ENCODE results near the gene CLTA. TPM values are rescaled to one million over a fixed set of nuclear protein-coding genes. Genes with fewer than 3 reads are reported as not detected.

The CLTA gene
- total RNA-seq, 1 experiment from 2014 or later = 362 TPM

DNA sequence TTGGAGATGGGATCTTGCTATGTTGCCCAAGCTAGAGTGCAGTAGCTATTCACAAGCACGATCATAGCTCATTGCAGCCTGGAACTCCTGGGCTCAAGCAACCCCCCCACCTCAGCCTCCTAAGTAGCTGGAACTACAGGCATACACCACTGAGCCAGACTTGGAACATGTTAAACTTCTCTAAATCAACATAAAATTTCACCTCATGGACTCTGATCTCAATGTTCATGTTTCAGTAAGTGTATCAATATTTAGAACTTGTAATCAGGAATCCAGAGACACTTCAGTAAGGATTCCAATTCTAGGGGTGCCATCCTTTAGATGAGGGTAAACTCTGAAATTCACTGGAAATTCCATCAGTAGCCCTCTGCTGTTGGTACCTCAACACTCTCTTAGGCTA, 60.7 kb downstream of the CLTA start:
- in situ Hi-C loops (cut with HindIII; ENCODE audit: low pct_unique_long_range_greater_than_20kb, low sequenced_read_pairs) = no loop called here
- DNase-seq (ENCODE audit: low read depth, low spot score) = no peak

DNA sequence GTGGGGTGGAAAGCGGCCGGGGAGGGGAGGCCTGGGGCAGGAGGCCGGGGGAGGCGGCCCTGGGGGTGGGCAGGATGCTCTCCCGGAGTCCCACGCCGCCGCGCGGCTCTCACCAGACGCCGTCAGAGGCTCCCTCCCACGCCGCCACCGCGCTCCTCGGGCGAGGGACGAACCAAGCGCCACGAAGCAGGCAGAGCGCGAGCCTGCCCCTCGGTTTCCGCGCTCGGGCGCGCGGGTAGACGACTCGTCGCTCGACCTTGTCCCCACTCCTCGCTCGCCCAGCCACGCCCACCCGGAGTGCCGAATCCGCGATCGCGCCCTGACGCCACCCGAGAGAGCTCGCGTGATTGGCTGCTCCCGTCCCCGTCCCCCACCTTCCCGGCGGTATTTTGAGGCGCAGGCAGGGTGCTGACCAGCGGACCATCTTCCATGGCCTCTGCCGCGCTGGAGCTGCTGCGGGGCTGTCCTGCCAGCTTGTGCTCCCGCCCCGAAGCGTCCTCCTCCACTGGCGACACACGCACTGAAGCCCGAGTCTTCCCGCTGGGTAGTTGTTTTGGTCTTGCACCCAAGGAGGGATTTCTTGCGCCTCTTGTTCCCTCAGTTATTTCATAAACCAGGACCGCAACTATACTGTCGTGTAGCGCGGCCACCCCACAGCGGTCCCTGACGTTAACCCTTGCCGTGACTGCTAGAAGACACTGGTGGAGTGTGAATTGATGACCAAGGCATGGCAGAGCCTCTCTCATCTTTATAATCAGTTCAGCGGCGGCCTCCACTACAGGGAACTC, 67.7 kb downstream of the CLTA start, which contains the start of gene GNE:
Gene GNE (minus strand): TSS at position 241 of the 788 bp plus-strand sequence. CDS start 9,093 bp downstream, outside the sequence.
- in situ Hi-C loops (cut with HindIII; ENCODE audit: low pct_unique_long_range_greater_than_20kb, low sequenced_read_pairs) = no loop called here
- peak; percentile 91 for DNase-seq (ENCODE audit: low read depth, low spot score)

DNA sequence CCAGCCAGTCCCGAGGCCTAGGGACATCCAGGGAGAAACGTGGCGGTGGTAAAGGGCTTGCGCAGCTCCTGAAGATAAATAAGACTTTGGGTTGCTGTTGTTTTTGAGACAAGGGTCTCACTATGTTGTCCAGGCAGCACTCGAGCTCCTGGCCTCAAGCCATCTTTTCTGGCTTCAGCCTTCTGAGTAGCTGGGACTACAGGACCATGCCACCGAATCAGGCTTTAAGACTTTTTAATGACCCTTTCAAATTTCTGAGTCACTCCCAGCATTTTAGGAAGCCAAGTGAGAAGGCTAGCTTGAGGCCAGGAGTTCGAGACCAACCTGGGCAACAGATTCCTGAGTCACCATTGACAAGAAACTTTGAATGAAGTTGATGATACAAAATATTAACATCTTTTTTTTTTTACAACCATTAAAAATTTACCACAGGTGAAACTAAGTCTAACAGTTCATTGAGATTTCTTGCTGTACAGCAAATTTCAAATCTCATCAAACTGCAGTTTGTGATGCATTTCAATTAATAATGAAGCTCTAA, 68.3 kb downstream of the CLTA start:
- in situ Hi-C loops (cut with HindIII; ENCODE audit: low pct_unique_long_range_greater_than_20kb, low sequenced_read_pairs) = no loop called here
- DNase-seq (ENCODE audit: low read depth, low spot score) = peak; percentile 11

Other genes with a start within 250 kb of the CLTA start
- gene OR2S2, start 232.8 kb upstream of the CLTA start, total RNA-seq (2014; rRNA removed; shearing (Covaris generic)) = not detected in 2 replicates
- gene RECK, start 154.0 kb upstream of the CLTA start, total RNA-seq (2014; rRNA removed; shearing (Covaris generic)) = 7.9 and 10.0 TPM in 2 replicates
- gene GLIPR2, start 54.2 kb upstream of the CLTA start, total RNA-seq (2014; rRNA removed; shearing (Covaris generic)) = 5.6 and 6.5 TPM in 2 replicates
- not detected in 2 replicates for gene CCIN, start 21.5 kb upstream of the CLTA start, total RNA-seq (2014; rRNA removed; shearing (Covaris generic))
- gene GNE, start 67.5 kb downstream of the CLTA start, total RNA-seq (2014; rRNA removed; shearing (Covaris generic)) = 23.9 and 24.1 TPM in 2 replicates
- 9.4 and 11.0 TPM in 2 replicates for gene RNF38, start 209.3 kb downstream of the CLTA start, total RNA-seq (2014; rRNA removed; shearing (Covaris generic))

Measured in SK-MEL-5 (cell line).